Spleen (tissue), 7 donors: ENCODE data around the gene SMPX.

Source experiments
- CTCF ChIP-seq, 11 experiments: fragments of 200-600 bp in 7 of 11; fragments of 450-650 bp in 4 of 11; sonication (generic) in 4 of 11; IDR thresholded peaks in 8 of 11; conservative IDR thresholded peaks in 3 of 11; 1 replicate in 7 of 11; 2 replicates in 4 of 11; pipeline versions ENCODE4 v1.4.0 to v1.8.0; 2016 to 2021; ENCODE audit warnings: antibody characterized with exemption in 11 of 11, inconsistent platforms in 4 of 11, mild to moderate bottlenecking in 1 of 11
- POLR2AphosphoS5 ChIP-seq, 3 donors: sonication (generic); formaldehyde crosslinking; IDR thresholded peaks; one replicate each; pipeline ENCODE4 v1.5.1; 2017; ENCODE audit warnings: antibody characterized with exemption in 3 of 3
- donor health status: DM: no; HTN: no; CAD: no; lungs with moderate emphysema.
- donor health status: DM: no; HTN: no; CAD: no.
- donor health status: DM: no; HTN: no; CAD: no.

GRCh38 chrX:21656587-21657317 is 101.2 kb downstream of the SMPX start:
- TF ChIP-seq CTCF (IDR thresholded peaks at IDR 0.05 in 8 of 11, conservative IDR thresholded peaks at IDR 0.05 in 3 of 11) = no peak
- no peak for TF ChIP-seq POLR2AphosphoS5 (IDR thresholded peaks at IDR 0.05)
